Gastrocnemius medialis (tissue), 4 donors: Measurements from ENCODE around the gene RTP4. TPM values are rescaled to one million over a fixed set of nuclear protein-coding genes. Genes with fewer than 3 reads are reported as not detected.

Source experiments
- ATAC-seq, 2 donors: fragments of 150-250 bp; one replicate each; pipeline ENCODE4 v1.9.1; 2016
- DNase-seq, 2 donors: peaks; one replicate each; pipeline ENCODE4 v3.0.0-alpha.2; 2019
- H3K27ac ChIP-seq, 4 donors: fragments of 200-600 bp; sonication (generic); 1 replicate in 1 of 4; 2 replicates in 3 of 4; pipeline ENCODE4 v1.5.1; 2016 to 2018; ENCODE audit warnings: mild to moderate bottlenecking in 2 of 4, moderate library complexity in 1 of 4
- H3K27me3 ChIP-seq, 3 donors: fragments of 200-600 bp; sonication (generic) in 2 of 3; 1 replicate in 1 of 3; 2 replicates in 2 of 3; pipeline versions ENCODE4 v1.5.1 to v1.6.0; 2016 to 2019; ENCODE audit warnings: mild to moderate bottlenecking in 1 of 3, moderate library complexity in 1 of 3
- H3K36me3 ChIP-seq, 2 donors: fragments of 200-600 bp; sonication (generic) in 1 of 2; one replicate each; pipeline ENCODE4 v1.5.1; 2017 to 2018
- H3K4me1 ChIP-seq, 2 donors: fragments of 200-600 bp; sonication (generic) in 1 of 2; one replicate each; pipeline ENCODE4 v1.5.1; 2016 to 2017; ENCODE audit warnings: mild to moderate bottlenecking in 2 of 2
- H3K4me3 ChIP-seq, 4 donors: fragments of 200-600 bp; sonication (generic) in 3 of 4; 1 replicate in 1 of 4; 2 replicates in 3 of 4; pipeline ENCODE4 v1.5.1; 2016 to 2019; ENCODE audit warnings: mild to moderate bottlenecking in 2 of 4
- H3K9me3 ChIP-seq, 3 donors: fragments of 200-600 bp; sonication (generic) in 2 of 3; 1 replicate in 1 of 3; 2 replicates in 2 of 3; pipeline ENCODE4 v1.5.1; 2016 to 2019
- CTCF ChIP-seq, 5 experiments: fragments of 450-650 bp in 3 of 5; fragments of 200-600 bp in 2 of 5; sonication (generic) in 2 of 5; IDR thresholded peaks in 4 of 5; conservative IDR thresholded peaks in 1 of 5; 1 replicate in 4 of 5; 2 replicates in 1 of 5; pipeline ENCODE4 v1.5.1; 2016 to 2019; ENCODE audit warnings: antibody characterized with exemption in 5 of 5, mild to moderate bottlenecking in 3 of 5, moderate library complexity in 3 of 5
- POLR2A ChIP-seq, 2 donors: fragments of 450-650 bp; IDR thresholded peaks; one replicate each; pipeline ENCODE4 v1.6.1; 2017; ENCODE audit warnings: antibody characterized with exemption in 2 of 2, mild to moderate bottlenecking in 2 of 2, moderate library complexity in 2 of 2
- in situ Hi-C, 4 donors: fragments of 200-750 bp; cut with MboI; loops; one replicate each; pipeline versions ENCODE4 v1.15.0 to v1.8.0; 2017; ENCODE audit warnings: low sequenced_read_pairs in 4 of 4
- intact Hi-C: fragments of 100-400 bp; cut with DNase I; formaldehyde crosslinking; loops from one replicate; pipeline ENCODE4 v1.15.1; 2023; ENCODE audit warnings: low total_unique reads
- total RNA-seq, 4 donors: library from RNA; depleted of rRNA; stranded (reverse); fragments of >200 nt; gene quantifications; one replicate each; pipeline versions ENCODE4 v1.1.0 to v1.2.3, GENCODE V29; 2016

RTP4 gene
- total RNA-seq, 4 donors from 2014 or later: 0.16 to 0.87 (median 0.39) TPM; not detected in 1

- H3K4me3 ChIP-seq: no peak overlapping the region
- ATAC-seq (peak in 1 of 2 donors; percentile 60), DNase-seq (no peak)
- no peaks in the 10 kb centered on the region for H3K27me3 ChIP-seq
- H3K4me1 ChIP-seq: peaks cover 0 to 7% of the 10 kb centered on the region in 2 donors
- in situ Hi-C loops: no loop called here
- H3K36me3 ChIP-seq: no peaks in the 10 kb centered on the region
- H3K9me3 ChIP-seq: no peaks in the 10 kb centered on the region
- H3K27ac ChIP-seq: no peak overlapping the region
- intact Hi-C loops: no loop called here
- TF ChIP-seq CTCF (IDR thresholded peaks at IDR 0.05 in 4 of 5, conservative IDR thresholded peaks at IDR 0.05 in 1 of 5): no peak
- no peak for TF ChIP-seq POLR2A (IDR thresholded peaks at IDR 0.05)
Observed at GRCh38 chr3:187352581-187353575, 15.3 kb upstream of the RTP4 start.

DNA sequence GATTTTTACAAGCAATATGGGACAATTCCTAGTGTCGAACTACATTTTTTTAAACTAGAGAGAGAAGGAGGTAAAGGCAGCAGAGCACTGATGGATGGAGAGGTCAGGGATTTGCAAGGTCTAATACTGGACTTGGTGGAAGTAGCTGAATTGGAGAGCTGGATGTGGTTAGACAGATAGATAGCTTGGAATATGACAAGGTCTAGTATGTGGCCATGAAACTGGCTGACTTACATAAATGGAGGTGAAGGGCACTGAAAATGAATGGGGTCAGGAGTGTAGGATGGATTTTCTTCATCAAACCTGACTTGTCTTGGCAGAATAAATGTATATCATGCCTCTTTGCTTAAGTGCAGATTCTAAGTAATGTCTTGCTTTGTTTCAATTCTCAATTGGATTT is 10.1 kb upstream of the RTP4 start:
- H3K27me3 ChIP-seq: no peaks in the 10 kb centered on the region
- no peak overlapping the region for H3K27ac ChIP-seq
- no peak for ATAC-seq
- in situ Hi-C loops: no loop called here
- no peaks in the 10 kb centered on the region for H3K9me3 ChIP-seq
- no peak overlapping the region for H3K4me3 ChIP-seq
- H3K4me1 ChIP-seq: peaks cover 0 to under 1% of the 10 kb centered on the region in 2 donors
- DNase-seq: no peak
- TF ChIP-seq CTCF (IDR thresholded peaks at IDR 0.05 in 4 of 5, conservative IDR thresholded peaks at IDR 0.05 in 1 of 5): no peak
- no peak for TF ChIP-seq POLR2A (IDR thresholded peaks at IDR 0.05)
- intact Hi-C loops: no loop called here
- H3K36me3 ChIP-seq: no peaks in the 10 kb centered on the region

- no peak overlapping the region for H3K4me3 ChIP-seq
- H3K27ac ChIP-seq: no peak overlapping the region
- no peak for ATAC-seq
- DNase-seq: no peak
- intact Hi-C loops: no loop called here
- H3K27me3 ChIP-seq: no peaks in the 10 kb centered on the region
- TF ChIP-seq CTCF (IDR thresholded peaks at IDR 0.05 in 4 of 5, conservative IDR thresholded peaks at IDR 0.05 in 1 of 5) (no peak), POLR2A (IDR thresholded peaks at IDR 0.05) (no peak)
- in situ Hi-C loops: no loop called here
- H3K36me3 ChIP-seq: no peaks in the 10 kb centered on the region
- H3K9me3 ChIP-seq: no peaks in the 10 kb centered on the region
- H3K4me1 ChIP-seq: no peaks in the 10 kb centered on the region
Observed at GRCh38 chr3:187359798-187360486, 8.2 kb upstream of the RTP4 start.

- no peaks in the 10 kb centered on the region for H3K36me3 ChIP-seq
- intact Hi-C loops (no loop called here), in situ Hi-C loops (no loop called here)
- TF ChIP-seq CTCF (IDR thresholded peaks at IDR 0.05 in 4 of 5, conservative IDR thresholded peaks at IDR 0.05 in 1 of 5): no peak
- no peak for TF ChIP-seq POLR2A (IDR thresholded peaks at IDR 0.05)
- H3K27ac ChIP-seq: no peak overlapping the region
- no peaks in the 10 kb centered on the region for H3K4me1 ChIP-seq
- ATAC-seq (no peak), DNase-seq (no peak)
- H3K27me3 ChIP-seq: no peaks in the 10 kb centered on the region
- H3K9me3 ChIP-seq: no peaks in the 10 kb centered on the region
- H3K4me3 ChIP-seq: no peak overlapping the region
Observed at GRCh38 chr3:187360596-187360995, 7.6 kb upstream of the RTP4 start.
